T-helper 2 cell (primary cell): ENCODE measurements around the gene TRIP12.
"Not testable (repeated sequence)": the region's sequence is repeated elsewhere in the genome, so short reads cannot be mapped to it uniquely, and the experiment has no call there.

Experiments used
- DNase-seq, 5 experiments: peaks; one replicate each; pipeline versions ENCODE4 v3.0.0 to v3.0.0-alpha.2; 2012 to 2022

TRIP12 gene

DNA sequence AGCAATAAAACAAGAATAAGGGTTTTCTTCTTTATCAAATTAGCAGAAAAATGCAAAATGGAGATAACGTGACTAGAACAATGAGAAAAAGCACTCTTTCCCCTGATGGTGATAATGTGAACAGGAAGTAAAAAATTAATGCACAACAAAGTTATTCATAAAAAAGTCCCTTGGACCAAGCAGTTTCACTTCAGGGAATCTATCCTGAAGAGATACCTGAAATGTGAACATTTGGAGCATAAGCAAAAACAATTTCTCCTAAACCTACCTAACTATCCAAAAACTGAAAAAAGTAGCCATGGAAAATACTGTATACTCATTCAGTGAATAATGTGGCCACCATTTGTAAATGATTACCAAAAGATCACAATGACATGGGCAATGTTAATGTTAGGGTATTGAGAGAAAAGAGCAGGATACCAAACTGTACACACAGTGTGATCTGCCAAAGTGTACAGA is 48.7 kb downstream of the TRIP12 start:
- DNase-seq, result no peak

DNA sequence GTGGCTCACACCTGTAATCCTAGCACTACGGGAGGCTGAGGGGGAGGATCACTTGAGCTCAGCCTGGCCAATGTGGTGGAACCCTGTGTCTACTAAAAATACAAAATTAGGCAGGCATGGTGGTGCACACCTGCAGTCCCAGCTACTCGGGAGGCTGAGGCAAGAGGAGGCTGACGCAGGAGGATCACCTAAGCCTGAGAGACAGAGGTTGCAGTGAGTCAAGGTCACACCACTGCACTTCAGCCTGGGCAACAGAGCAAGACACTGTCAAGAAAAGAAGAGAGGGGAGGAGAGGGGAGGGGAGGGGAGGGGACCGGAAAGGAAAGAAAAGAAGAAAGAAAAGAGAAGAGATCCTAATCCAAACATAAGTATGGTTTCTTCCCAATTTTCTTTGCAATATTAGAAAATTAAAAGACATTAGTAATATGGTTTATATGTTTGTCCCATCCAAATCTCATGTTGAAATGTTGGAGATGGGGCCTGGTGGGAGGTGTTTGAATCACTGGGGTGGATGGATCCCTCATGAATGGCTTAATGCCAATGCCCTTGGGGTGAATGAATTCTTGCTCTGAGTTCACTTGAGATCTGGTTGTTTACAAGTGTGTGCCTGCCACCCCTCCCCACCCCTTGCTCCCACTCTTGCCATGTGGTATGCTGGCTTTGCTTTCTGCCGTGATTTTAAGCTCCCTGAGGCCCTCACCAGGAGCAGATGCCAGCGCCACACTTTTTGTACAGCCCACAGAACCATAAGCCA is 50.7 kb downstream of the TRIP12 start:
- DNase-seq, result no peak

GRCh38 chr2:229869226-229869625 is 52.6 kb downstream of the TRIP12 start:
- DNase-seq, result no peak

- no peak for DNase-seq
Observed at GRCh38 chr2:229868794-229869193, 53.0 kb downstream of the TRIP12 start.

DNA sequence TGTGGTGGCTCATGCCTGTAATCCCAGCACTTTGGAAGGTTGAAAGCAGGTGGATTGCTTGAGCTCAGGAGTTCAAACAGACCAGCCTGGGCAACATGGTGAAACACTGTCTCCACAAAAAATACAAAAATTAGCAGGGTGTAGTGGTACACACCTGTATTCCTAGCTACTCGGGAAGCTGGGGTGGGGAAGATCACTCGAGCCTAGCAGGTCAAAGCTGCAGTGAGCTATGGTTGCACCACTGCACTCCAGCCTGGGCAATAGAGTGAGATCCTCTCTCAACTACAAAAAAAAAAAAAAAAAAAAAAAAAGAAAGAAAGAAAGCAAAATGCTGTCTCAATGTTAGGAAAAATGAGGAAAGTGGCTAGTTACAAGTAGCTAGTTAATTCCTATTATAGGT is 56.8 kb downstream of the TRIP12 start:
- DNase-seq, result no peak

GRCh38 chr2:229861431-229861830 is 60.4 kb downstream of the TRIP12 start:
- DNase-seq, result no peak

DNA sequence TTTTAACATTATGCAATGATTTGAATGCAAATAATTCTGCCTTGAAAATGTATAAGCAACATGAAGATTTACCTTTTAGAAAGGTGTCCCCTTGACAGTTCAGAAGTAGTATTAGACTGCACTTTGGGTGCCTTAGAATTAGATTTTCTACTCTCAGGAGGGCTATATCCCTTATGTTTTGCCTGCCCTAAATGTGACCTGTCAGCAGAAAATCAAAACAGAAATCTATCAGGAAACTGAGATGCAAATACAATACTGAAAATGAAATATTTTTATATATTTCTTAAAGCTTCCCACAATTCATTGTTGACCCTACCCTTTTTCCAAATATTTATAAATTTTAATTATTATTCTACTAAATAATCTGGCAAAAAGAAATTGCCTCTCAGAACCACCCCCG is 61.5 kb downstream of the TRIP12 start:
- DNase-seq, result no peak

- no peak for DNase-seq
Observed at GRCh38 chr2:229858351-229858750, 63.5 kb downstream of the TRIP12 start.

GRCh38 chr2:229857634-229858033 is 64.2 kb downstream of the TRIP12 start:
- no peak for DNase-seq

- no peak for DNase-seq
Observed at GRCh38 chr2:229856413-229856812, 65.4 kb downstream of the TRIP12 start.

GRCh38 chr2:229855116-229855515 is 66.7 kb downstream of the TRIP12 start:
- DNase-seq, result no peak

- DNase-seq, result peak in 4 of 5 experiments; percentile 13 to 86 (median 25)
Observed at GRCh38 chr2:229852565-229852964, 69.2 kb downstream of the TRIP12 start.

DNA sequence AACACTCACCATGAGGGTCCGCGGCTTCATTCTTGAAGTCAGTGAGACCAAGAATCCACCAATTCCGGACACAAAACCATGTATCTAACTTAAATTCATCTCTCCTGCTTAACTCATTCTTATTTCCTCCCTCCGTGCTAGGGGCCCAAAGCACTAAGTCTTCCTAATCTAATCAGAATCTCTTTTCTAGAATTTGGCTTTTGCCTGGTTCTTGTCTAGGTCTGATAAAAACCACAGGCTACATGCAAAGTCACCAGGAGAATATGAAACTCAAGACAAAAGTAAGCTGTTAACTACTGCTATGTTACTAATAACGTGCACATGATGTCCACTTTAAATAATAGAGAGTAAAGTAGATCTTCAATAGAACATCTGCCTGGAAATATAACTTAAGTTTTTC is 69.9 kb downstream of the TRIP12 start:
- DNase-seq, result peak in 1 of 5 experiments; percentile 64

- peak in 1 of 5 experiments; percentile 87 for DNase-seq
Observed at GRCh38 chr2:229850355-229851275, 71.2 kb downstream of the TRIP12 start.

DNA sequence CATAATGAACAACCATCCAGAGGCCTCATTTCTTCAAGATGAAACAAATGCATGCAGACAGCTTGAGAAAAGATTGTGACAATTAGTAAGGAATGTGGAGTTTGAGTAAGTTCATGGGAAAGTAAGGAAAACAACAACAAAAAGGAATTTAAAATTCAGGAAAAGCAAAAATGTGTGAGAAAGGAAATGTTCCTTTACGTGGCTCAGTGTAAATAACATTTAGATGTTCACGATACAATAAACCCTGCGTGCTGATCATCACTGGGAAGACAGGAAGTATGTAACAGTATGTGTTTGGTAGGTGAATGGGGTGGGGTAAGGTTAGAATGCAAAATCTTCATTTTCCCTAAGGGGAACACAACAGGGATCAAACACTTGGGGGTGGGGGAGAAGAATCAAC is 72.7 kb downstream of the TRIP12 start:
- DNase-seq, result no peak

GRCh38 chr2:229843613-229844012 is 78.2 kb downstream of the TRIP12 start:
- no peak for DNase-seq

DNA sequence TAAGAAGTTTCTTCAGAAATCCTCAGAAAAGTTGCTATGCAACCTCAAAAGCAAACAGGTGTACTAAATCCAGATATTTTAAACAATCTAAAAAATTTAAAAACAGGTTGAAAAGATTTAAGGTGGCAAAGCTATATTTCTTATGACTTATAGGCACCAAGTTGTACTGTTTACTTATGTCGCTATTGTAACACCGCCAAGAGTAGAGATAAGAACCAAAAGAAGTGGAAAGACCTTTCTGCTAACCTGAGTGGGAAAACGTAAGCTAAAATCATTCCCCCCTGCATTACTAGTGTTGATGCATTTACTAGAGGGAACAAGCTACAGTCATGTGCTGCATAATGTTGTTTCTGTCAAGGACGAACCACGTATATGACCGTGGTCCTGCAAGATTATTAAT is 83.1 kb downstream of the TRIP12 start:
- no peak for DNase-seq

DNA sequence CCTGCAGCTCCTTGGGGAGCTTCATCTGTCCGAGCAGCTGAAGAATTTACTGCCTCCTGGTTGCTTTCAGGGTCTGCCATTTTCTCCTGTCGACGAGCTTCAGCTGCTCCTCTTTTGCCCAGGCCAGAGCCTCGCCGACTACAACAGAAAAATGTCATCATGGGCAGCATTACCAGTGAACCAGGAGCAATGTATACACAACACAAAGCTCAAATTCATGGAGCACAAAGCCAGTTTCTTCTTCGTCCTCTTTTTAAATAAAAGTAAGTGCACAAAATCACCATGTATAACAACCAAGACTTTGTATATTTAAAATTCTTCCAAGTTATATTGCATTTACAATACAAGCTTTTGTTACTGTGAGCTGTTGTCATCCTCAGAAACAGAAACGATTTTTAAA is 85.0 kb downstream of the TRIP12 start:
- DNase-seq, result no peak

DNA sequence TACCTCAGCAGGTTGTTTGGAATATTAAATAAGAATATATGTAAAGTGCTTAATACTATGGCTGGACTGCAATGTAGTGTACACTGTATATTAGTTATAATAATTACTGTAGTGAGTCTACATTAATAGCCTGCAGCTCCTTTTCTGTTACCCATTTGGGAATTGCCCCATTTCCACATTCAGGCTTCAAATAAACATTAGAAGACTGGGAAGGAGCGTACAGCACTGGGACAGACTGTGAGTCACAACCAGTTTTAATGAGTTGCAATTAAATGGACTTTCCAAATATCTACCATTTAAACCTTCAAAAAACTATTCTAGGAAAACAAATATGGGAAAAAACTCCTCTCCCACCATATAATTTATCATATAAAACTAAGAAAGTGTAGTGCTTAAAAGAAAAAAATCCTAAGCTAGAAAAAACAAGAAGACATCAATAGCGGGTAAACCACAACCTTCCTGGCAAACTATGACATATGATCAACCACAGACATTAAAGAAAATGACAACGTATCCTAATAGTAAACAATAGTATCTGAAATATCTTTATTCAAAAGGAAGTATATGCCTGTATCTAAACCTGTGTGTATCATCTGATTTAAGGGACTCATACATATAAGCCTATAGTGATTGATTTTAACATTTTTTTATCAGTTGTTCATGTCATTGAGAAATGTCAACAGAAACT is 86.1 kb downstream of the TRIP12 start:
- DNase-seq, result peak in 2 of 5 experiments; percentile 35 to 76

GRCh38 chr2:229834368-229834767 is 87.4 kb downstream of the TRIP12 start:
- DNase-seq, result not testable (repeated sequence)

DNA sequence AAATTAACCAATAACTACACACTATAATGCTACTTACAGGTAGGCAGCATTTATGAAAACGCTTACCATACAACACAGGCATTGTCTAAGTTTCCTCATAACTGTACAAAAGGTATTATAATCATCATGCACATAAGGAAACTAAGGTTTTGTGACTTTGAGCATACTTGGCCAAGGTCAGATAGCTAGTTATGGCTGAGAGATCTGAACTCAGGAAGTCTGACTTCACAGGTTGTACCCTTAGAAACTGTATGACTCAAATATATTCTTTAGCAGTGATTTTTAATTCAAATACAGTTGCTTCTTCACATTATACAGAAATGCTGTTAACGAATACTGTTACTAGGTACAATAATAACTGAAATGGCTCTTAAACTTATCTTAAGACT is 89.3 kb downstream of the TRIP12 start:
- peak in 1 of 5 experiments; percentile 84 for DNase-seq

DNA sequence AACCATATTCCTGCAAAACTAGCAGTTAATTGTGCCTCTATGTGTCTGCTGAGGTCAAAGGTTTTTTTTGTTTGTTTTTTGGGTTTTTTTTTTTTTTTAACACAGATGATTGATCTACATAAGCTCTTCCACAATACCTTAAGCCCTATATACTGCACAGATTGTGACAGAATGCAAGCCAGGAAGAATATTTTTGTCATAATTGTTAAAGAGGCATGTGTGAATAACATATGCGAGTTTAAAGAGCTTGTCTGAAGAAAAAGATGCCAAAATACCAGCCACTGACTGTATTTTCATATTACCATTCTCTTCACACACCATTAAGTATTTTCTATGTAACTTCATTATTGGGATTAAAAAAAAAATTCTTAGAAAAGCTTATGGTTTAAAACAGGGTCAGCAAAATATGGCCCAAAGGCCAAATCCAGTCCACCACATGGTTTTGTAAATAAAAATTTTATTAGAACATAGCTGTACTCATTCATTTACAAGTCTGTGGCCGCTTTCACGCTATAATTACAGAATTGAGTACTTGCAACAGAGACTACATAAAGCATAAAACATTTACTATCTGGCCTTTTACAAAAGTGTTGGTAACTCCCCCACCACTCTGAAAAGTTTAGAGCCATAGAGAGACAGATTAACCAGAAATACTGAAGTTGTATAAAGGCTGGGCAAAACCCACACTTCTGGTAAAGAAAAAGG is 89.9 kb downstream of the TRIP12 start:
- DNase-seq, result no peak
